HL-60 (cell line): ENCODE measurements around the gene JARID2.
A peak's percentile ranks its signal among the peaks of the same experiment; 100 is the strongest.

ENCODE experiments used
- DNase-seq, 2 experiments: peaks; one replicate each; pipeline ENCODE4 v3.0.0-alpha.2; 2010 to 2020; ENCODE audit warnings: low read depth in 1 of 2, low spot score in 1 of 2
- H3K27ac ChIP-seq: fragments of 250-450 bp; sonication (Bioruptor Pico); replicated peaks from 2 replicates; pipeline ENCODE4 v1.5.1; 2020; ENCODE audit warnings: mild to moderate bottlenecking, moderate library complexity
- H3K27me3 ChIP-seq: fragments of 250-450 bp; sonication (Bioruptor Pico); 2 replicates; pipeline ENCODE4 v1.5.1; 2021; ENCODE audit warnings: mild to moderate bottlenecking, moderate library complexity; ENCODE audit not compliant: insufficient read depth, poor library complexity, severe bottlenecking
- H3K4me3 ChIP-seq: replicated peaks from 2 replicates; pipeline ENCODE4 v1.5.1; 2011; ENCODE audit warnings: mild to moderate bottlenecking, control low read depth, low read length; ENCODE audit not compliant: insufficient read depth
- GABPA ChIP-seq: IDR thresholded peaks from 2 replicates; pipeline ENCODE4 v1.6.1; 2012; ENCODE audit warnings: low read depth
- POLR2AphosphoS5 ChIP-seq: IDR thresholded peaks from 2 replicates; pipeline ENCODE4 v1.6.1; 2012; ENCODE audit warnings: low read depth
- SPI1 ChIP-seq: IDR thresholded peaks from 2 replicates; pipeline ENCODE4 v1.6.1; 2012; ENCODE audit warnings: low read depth, mild to moderate bottlenecking, borderline replicate concordance
- TF ChIP-seq, protein P1 (sequence below): IDR thresholded peaks from one replicate; pipeline ENCODE4 v1.5.1; 2011; ENCODE audit warnings: low read length, control low read depth, inconsistent platforms; ENCODE audit not compliant: insufficient read depth
- TF ChIP-seq, protein P2 (sequence below): IDR thresholded peaks from 2 replicates; pipeline ENCODE4 v1.6.1; 2012; ENCODE audit warnings: low read depth; ENCODE audit not compliant: insufficient replicate concordance

The JARID2 gene

DNA sequence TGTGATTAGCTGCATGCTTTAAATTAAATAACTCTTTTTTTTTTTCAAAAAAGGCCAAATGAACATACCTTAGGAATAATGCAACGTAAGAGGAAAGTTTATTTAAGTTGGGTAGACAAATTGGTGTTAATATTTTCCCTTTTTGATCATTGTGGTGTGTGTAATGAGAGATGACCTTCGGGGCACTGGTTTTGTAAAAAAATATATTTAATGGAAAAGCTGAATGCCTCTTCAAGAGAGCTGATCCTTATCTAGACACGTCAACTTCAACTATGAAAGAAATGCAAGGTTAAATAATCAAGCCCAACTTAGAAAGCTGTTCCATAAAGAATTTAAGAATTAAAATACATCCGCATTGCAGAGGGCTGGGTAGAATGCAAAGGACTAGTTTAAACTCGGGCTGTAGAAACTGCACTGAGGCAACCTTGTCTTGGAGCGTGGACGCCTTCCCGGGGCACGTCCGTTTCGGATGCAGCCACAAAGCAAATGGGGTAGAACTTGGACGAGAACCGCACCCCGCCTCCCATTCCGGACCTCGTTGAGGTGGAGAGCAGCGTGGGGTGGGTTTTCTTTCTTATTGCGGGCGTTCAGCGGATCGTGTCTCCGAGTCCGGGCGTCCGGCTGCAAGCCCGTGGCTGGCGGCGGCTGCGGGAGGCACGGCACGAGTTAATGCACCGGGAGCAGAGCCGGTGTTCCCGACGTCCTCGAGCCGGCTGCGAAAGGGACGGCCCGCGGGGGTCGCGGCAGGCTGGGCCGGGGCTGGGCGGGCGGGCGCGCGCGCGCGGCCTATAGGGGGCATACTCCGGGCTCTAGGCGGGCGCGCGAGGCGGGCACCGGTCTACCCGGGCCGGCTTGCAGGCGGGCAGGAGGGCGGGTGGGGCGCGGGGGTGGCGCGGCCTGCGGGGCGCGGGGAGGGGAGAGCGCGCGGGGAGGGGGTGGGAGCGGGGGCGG, 1.9 kb downstream of the JARID2 start:
- peak overlapping the region; percentile 75 for H3K4me3 ChIP-seq
- no peaks in the 10 kb centered on the region for H3K27me3 ChIP-seq
- TF ChIP-seq SPI1 = no peak
- TF ChIP-seq POLR2AphosphoS5 = no peak; the same call in 1 of the 2 replicates
- TF ChIP-seq, protein P1, sequence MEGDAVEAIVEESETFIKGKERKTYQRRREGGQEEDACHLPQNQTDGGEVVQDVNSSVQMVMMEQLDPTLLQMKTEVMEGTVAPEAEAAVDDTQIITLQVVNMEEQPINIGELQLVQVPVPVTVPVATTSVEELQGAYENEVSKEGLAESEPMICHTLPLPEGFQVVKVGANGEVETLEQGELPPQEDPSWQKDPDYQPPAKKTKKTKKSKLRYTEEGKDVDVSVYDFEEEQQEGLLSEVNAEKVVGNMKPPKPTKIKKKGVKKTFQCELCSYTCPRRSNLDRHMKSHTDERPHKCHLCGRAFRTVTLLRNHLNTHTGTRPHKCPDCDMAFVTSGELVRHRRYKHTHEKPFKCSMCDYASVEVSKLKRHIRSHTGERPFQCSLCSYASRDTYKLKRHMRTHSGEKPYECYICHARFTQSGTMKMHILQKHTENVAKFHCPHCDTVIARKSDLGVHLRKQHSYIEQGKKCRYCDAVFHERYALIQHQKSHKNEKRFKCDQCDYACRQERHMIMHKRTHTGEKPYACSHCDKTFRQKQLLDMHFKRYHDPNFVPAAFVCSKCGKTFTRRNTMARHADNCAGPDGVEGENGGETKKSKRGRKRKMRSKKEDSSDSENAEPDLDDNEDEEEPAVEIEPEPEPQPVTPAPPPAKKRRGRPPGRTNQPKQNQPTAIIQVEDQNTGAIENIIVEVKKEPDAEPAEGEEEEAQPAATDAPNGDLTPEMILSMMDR = no peak
- TF ChIP-seq GABPA = no peak
- TF ChIP-seq, protein P2, sequence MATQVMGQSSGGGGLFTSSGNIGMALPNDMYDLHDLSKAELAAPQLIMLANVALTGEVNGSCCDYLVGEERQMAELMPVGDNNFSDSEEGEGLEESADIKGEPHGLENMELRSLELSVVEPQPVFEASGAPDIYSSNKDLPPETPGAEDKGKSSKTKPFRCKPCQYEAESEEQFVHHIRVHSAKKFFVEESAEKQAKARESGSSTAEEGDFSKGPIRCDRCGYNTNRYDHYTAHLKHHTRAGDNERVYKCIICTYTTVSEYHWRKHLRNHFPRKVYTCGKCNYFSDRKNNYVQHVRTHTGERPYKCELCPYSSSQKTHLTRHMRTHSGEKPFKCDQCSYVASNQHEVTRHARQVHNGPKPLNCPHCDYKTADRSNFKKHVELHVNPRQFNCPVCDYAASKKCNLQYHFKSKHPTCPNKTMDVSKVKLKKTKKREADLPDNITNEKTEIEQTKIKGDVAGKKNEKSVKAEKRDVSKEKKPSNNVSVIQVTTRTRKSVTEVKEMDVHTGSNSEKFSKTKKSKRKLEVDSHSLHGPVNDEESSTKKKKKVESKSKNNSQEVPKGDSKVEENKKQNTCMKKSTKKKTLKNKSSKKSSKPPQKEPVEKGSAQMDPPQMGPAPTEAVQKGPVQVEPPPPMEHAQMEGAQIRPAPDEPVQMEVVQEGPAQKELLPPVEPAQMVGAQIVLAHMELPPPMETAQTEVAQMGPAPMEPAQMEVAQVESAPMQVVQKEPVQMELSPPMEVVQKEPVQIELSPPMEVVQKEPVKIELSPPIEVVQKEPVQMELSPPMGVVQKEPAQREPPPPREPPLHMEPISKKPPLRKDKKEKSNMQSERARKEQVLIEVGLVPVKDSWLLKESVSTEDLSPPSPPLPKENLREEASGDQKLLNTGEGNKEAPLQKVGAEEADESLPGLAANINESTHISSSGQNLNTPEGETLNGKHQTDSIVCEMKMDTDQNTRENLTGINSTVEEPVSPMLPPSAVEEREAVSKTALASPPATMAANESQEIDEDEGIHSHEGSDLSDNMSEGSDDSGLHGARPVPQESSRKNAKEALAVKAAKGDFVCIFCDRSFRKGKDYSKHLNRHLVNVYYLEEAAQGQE = no peak
- peak overlapping the region; percentile 97 for H3K27ac ChIP-seq
- DNase-seq = peak in 1 of 2 experiments; percentile 57

DNA sequence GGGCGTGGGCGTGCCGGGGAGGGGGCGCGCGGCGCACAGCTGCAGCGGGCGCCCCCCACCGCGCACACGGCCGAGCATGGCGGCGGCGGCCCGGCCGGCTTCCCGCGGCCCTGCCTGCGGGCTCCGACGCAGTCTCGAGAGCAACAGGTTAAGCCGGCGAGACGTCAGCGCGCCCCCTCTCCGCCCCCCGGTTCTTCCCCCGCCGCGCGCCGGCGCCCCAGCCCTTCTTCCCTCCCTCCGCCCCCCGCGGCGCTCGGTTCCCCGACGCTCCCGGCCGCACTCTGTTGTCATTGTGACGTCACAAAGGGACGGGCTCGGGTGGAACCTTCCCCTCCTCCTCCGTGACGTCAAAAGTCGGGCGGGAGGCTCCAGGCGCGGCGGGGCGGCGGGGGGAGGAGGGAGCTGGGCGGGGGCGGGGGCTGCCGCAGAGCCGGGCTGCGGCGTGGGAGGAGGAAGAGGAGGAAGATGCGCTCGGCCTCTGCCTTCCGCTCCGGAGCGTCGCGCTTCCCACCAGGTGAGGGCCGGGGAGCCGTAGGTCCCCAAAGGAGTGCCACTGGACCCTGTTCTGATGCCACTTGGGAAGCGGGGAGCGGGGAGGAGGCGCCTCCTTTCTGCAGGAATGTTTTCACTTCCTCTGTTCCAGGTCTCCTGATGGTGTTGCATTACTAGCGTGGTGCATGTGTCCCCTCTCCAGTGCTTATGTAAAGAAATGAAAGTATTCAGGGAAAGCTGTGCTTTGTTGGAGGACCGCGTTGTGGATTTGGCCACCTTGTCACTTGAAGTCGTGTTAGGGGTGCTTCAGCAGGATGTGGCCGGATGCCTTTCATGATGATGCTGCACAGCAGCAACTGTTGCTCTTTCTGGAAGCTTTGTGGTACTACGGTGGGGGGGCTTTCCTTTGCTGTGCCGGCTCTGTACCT, 2.8 kb downstream of the JARID2 start:
- DNase-seq = peak; percentile 91 to 96
- TF ChIP-seq POLR2AphosphoS5 (peak; percentile 37; the same call in 1 of the 2 replicates), SPI1 (no peak), GABPA (no peak)
- peak overlapping the region; percentile 61 for H3K27ac ChIP-seq
- peak overlapping the region; percentile 52 for H3K4me3 ChIP-seq
- H3K27me3 ChIP-seq = no peaks in the 10 kb centered on the region

DNA sequence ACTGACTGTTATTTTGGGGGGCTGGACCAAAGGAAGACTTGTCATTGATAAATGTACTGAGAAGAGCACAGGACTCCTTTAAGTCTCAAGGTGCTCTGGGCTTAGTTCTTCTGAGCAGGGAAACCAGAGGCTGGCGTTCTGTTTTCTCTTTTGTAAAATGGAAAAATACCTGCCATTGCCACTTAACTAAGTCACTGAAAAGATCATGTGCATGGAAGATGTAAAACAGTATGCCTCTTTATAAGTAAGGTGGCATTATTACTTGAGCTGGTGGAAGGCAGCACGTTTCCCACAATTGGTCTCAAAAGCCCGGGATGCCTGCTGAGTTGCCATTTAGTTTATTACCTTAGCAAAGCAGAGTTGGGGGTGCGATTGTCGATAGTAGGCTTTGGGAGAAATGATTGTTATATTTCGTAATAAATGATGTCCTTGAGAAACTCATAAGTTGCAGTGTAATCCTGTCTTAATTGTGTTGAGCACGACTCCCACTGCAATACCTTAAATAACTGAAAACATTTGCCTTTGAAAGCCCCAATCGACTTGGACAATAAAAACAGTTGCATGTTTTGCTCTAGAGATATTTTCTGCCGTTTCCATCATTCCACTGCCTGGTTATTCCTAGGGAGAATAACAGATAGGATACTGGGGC, 3.6 kb downstream of the JARID2 start:
- Histone ChIP-seq H3K27ac (peak overlapping the region; percentile 61), H3K4me3 (peak overlapping the region; percentile 52), H3K27me3 (no peaks in the 10 kb centered on the region)
- TF ChIP-seq, protein P1 = no peak
- TF ChIP-seq SPI1 = no peak
- TF ChIP-seq POLR2AphosphoS5 = no peak
- no peak for TF ChIP-seq GABPA
- TF ChIP-seq, protein P2 = no peak
- no peak for DNase-seq
